Hematopoietic multipotent progenitor cell (in vitro differentiated cells): Measurements from ENCODE around the gene IQGAP3. TPM values are rescaled to one million over a fixed set of nuclear protein-coding genes. Genes with fewer than 3 reads are reported as not detected.

Source experiments
- small RNA-seq: library from RNA; depleted of rRNA; stranded (forward); fragments of <200 nt; gene quantifications from one replicate; pipeline ENCODE3, GENCODE V24; 2012
- total RNA-seq: library from RNA; depleted of rRNA; stranded (reverse); fragments of >200 nt; gene quantifications from one replicate; pipeline ENCODE4 v1.2.3, GENCODE V29; 2012

IQGAP3 gene
- total RNA-seq, 1 donor = 1.9 TPM

Small RNAs within 50 kb of the gene (small RNA-seq; reads per million reads assigned to genes)
- gene RF00019 = not detected

Other genes starting within 250 kb of the IQGAP3 start
- 353 TPM for gene CCT3, start 234.3 kb downstream of the IQGAP3 start, total RNA-seq
- gene TSACC, start 234.0 kb downstream of the IQGAP3 start, total RNA-seq = not detected
- gene RHBG, start 203.4 kb downstream of the IQGAP3 start, total RNA-seq = not detected
- 54.7 TPM for gene MEF2D, start 71.8 kb downstream of the IQGAP3 start, total RNA-seq
- gene TTC24, start 7.2 kb upstream of the IQGAP3 start, total RNA-seq = 15.3 TPM
- 61.4 TPM for gene NAXE, start 19.2 kb upstream of the IQGAP3 start, total RNA-seq
- gene GPATCH4, start 28.9 kb upstream of the IQGAP3 start, total RNA-seq = 11.8 TPM
- gene HAPLN2, start 46.9 kb upstream of the IQGAP3 start, total RNA-seq = under 0.01 TPM
- under 0.01 TPM for gene BCAN, start 69.6 kb upstream of the IQGAP3 start, total RNA-seq
- under 0.01 TPM for gene NES, start 104.8 kb upstream of the IQGAP3 start, total RNA-seq
- gene CRABP2, start 133.0 kb upstream of the IQGAP3 start, total RNA-seq = 0.27 TPM
- gene METTL25B, start 155.9 kb upstream of the IQGAP3 start, total RNA-seq = 12.9 TPM
- 19.7 TPM for gene ISG20L2, start 156.2 kb upstream of the IQGAP3 start, total RNA-seq
- 16.2 TPM for gene MRPL24, start 168.5 kb upstream of the IQGAP3 start, total RNA-seq
- gene HDGF, start 179.1 kb upstream of the IQGAP3 start, total RNA-seq = 68.1 TPM
- gene PRCC, start 195.0 kb upstream of the IQGAP3 start, total RNA-seq = 23.2 TPM
- gene SH2D2A, start 244.3 kb upstream of the IQGAP3 start, total RNA-seq = 4.3 TPM